Retinal pigment epithelial cell (primary cell): Measurements from ENCODE around the gene PRR33.

Experiments
- DNase-seq: peaks from one replicate; pipeline ENCODE4 v3.0.0-alpha.2; 2010; ENCODE audit warnings: low read depth
- H3K4me3 ChIP-seq: 2 replicates; pipeline ENCODE4 v1.5.1; 2011; ENCODE audit warnings: mild to moderate bottlenecking, low read length, control low read depth, moderate library complexity
- CTCF ChIP-seq: conservative IDR thresholded peaks from 2 replicates; pipeline ENCODE4 v1.5.1; 2011; ENCODE audit warnings: low read depth, low read length, control low read depth, inconsistent platforms

PRR33 gene

GRCh38 chr11:1896468-1896867, 4.8 kb upstream of the PRR33 start:
- no peak for DNase-seq
- TF ChIP-seq CTCF: no peak
- H3K4me3 ChIP-seq: no peak overlapping the region

DNA sequence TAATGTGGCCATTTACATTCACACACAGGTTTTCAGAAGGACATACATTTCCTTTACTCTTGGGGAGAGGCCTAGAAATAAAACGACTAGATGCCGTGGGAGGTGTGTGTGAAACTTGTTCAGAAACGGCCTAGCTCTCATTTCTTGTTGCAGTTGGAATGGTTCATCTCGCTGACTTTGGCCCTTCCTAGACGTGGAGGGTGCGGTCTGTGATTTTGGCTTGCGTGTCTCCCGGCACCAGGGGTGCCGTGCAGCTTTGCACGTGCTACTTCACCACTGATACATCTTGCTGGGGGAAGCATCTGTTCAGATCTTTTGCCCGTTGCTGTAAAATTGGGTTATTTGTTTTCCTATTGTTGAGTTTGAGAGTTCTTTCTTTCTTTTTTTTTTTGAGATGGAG, 3.1 kb upstream of the PRR33 start:
- DNase-seq: no peak
- H3K4me3 ChIP-seq: no peak overlapping the region
- TF ChIP-seq CTCF: no peak

DNA sequence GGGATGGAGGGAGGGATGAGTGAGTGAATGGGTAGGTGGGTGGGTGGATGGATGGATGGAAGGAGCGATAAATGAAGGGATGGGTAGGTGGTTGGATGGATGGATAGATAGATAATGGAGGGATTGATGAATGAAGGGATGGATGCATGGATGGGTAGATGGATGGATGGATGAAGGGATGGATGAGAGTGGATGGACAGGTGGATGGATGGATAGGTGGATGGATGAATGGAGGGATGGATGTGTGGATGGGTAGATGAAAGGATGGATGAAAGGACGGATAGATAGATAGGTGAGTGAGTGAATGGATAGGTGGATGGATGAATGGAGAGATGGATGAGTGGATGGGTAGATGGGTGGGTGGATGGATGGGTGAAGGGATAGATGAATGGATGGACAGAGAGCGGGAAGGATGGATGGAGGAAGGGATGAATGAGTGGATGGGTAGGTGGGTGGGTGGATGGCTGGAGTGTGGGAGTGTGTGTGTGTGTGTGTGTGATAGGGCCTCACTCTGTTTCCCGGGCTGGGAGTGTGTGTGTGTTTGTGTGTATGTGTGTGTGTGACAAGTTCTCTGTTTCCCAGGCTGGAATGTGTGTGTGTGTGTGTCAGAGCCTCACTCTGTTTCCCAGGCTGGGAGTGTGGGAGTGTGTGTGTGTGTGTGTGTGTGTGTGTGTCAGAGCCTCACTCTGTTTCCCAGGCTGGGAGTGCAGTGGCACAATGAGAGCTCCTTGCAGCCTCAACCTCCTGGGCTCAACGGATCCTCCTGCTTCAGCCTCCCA, 2.1 kb upstream of the PRR33 start:
- no peak for TF ChIP-seq CTCF
- no peak for DNase-seq

DNA sequence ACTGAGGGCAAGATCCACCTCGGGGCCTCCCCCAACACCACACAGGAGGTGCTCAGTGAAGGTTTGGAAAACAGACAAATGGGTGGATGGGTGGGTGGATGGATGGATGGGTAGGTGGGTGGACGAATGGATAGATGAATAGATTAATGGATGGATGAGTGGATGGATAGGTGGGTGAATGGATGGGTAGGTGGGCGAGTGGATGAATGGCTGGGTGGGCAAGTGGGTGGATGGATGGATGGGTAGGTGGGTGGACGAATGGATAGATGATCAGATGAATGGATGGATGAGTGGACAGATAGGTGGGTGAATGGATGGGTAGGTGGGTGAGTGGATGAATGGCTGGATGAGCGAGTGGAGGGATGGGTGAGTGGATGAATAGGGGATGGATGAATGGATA, 863 bp upstream of the PRR33 start:
- TF ChIP-seq CTCF: no peak
- DNase-seq: no peak
- no peak overlapping the region for H3K4me3 ChIP-seq

More for the DNA sequence above, 2.1 kb upstream of the PRR33 start:
- no peak overlapping the region for H3K4me3 ChIP-seq

- TF ChIP-seq CTCF: no peak
These were observed 421 bp upstream of the PRR33 start for GRCh38 chr11:1892116-1892515.

DNA sequence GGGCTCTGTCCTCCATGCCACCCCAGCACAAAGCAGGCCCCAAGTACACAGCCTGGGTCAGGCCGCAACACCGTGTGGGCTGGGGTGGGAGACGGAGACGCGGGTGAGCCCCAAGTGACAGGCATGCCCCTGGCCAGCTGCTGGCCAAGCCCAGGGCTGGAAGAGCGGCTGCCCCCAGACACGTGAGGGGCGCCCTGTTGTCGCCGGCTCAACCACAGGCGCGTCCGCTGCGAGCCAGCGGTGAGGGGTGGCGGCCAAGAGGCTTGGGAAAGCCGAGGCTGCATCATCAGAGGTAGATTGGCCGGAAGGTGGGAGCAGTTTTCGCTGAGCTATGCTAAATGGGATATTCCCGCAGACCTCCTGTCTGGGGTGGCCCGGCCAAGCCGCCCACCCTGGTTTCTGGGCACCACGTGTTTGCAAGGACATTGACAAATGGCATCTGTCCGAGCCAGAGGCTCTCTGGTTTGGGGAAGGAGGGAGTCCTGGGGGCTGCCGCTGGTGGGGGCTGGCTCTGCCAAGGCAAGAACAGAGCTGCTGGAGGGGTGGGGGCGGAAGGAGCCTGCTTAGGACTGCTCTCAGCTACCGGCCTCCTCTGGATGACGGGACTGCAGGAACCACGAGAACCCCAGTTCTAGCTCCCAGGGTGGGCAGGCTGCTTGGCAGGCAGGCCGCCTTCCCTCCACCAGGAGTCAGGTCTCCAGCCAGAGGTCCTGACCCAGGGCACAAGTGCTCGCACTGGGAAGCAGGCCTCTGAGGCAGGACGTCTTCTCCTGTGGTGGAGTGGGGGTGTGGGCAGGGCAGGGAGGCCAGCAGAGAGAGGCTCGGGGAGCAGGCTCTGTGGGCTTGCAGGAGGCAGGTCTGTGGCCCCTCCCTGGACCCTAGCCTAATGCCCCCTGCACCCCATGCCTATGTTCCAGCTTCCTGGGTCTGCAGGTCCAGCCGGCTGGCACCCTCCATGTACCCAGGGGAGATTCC, 552 bp downstream of the PRR33 start:
- H3K4me3 ChIP-seq: no peak overlapping the region
- DNase-seq: no peak
- TF ChIP-seq CTCF: no peak

More at GRCh38 chr11:1892116-1892515, 421 bp upstream of the PRR33 start:
- H3K4me3 ChIP-seq: no peak overlapping the region
- DNase-seq: no peak
